ENCODE data around the gene PCNT. TPM values are rescaled to one million over a fixed set of nuclear protein-coding genes. Genes with fewer than 3 reads are reported as not detected.

PCNT gene
- total RNA-seq, 1 experiment from 2014 or later: 41.0 TPM

GRCh38 chr21:46427516-46427915, 103.6 kb downstream of the PCNT start:
- Mint-ChIP-seq H3K36me3 (peaks cover 26% of the 10 kb centered on the region), H3K9me3 (no peaks in the 10 kb centered on the region), H3K4me3 (no peak overlapping the region), H3K27me3 (ENCODE audit: low read depth) (no peaks in the 10 kb centered on the region; the same call in 1 of the 2 replicates), H3K4me1 (peaks cover 23% of the 10 kb centered on the region), H3K27ac (0 out of 2 replicates have a peak overlapping the region, but pooled peaks have one; percentile 68)
- DNase-seq (ENCODE audit: low spot score) (no peak), ATAC-seq (no peak)
- TF ChIP-seq TP53 (CRISPR knock-in tag; IDR thresholded peaks at IDR 0.05): no peak
- no peak for TF ChIP-seq TEAD4 (CRISPR knock-in tag; IDR thresholded peaks at IDR 0.05)
- no peak for TF ChIP-seq IRF1 (CRISPR knock-in tag; IDR thresholded peaks at IDR 0.05)
- TF ChIP-seq CBFB (CRISPR knock-in tag; IDR thresholded peaks at IDR 0.05; ENCODE audit: low read depth): no peak
- no peak for TF ChIP-seq MLX (CRISPR knock-in tag; IDR thresholded peaks at IDR 0.05)
- TF ChIP-seq RELA (CRISPR knock-in tag; IDR thresholded peaks at IDR 0.05; ENCODE audit: borderline replicate concordance): no peak
- TF ChIP-seq ZSCAN18 (CRISPR knock-in tag; IDR thresholded peaks at IDR 0.05): no peak
- TF ChIP-seq ZNF219 (CRISPR knock-in tag; IDR thresholded peaks at IDR 0.05; ENCODE audit: borderline replicate concordance): no peak
- TF ChIP-seq TEAD1 (CRISPR knock-in tag; IDR thresholded peaks at IDR 0.05): no peak
- no peak for TF ChIP-seq ZNF532 (CRISPR knock-in tag; IDR thresholded peaks at IDR 0.05; ENCODE audit: borderline replicate concordance)
- ChIA-PET POLR2A (no interaction called here), CTCF (no interaction called here)

GRCh38 chr21:46428286-46428685, 104.3 kb downstream of the PCNT start:
- no peaks in the 10 kb centered on the region for H3K9me3 Mint-ChIP-seq
- H3K27ac Mint-ChIP-seq: no peak overlapping the region
- no peaks in the 10 kb centered on the region for H3K27me3 Mint-ChIP-seq (ENCODE audit: low read depth)
- DNase-seq (ENCODE audit: low spot score): no peak
- peaks cover 28% of the 10 kb centered on the region for H3K36me3 Mint-ChIP-seq
- H3K4me3 Mint-ChIP-seq: no peak overlapping the region
- ChIA-PET CTCF (no interaction called here), POLR2A (no interaction called here)
- H3K4me1 Mint-ChIP-seq: peaks cover 17% of the 10 kb centered on the region
- ATAC-seq: no peak
- TF ChIP-seq IRF2 (CRISPR knock-in tag; IDR thresholded peaks at IDR 0.05; ENCODE audit: borderline replicate concordance, low read depth) (no peak), KAT7 (CRISPR knock-in tag; IDR thresholded peaks at IDR 0.05; ENCODE audit: borderline replicate concordance) (no peak), ZNF532 (CRISPR knock-in tag; IDR thresholded peaks at IDR 0.05; ENCODE audit: borderline replicate concordance) (no peak), JUN (CRISPR knock-in tag; IDR thresholded peaks at IDR 0.05) (no peak), ZNF416 (CRISPR knock-in tag; IDR thresholded peaks at IDR 0.05) (no peak), TEAD4 (CRISPR knock-in tag; IDR thresholded peaks at IDR 0.05) (no peak), ELF4 (CRISPR knock-in tag; IDR thresholded peaks at IDR 0.05; ENCODE audit: low read depth) (no peak), SP1 (CRISPR knock-in tag; conservative IDR thresholded peaks at IDR 0.05) (no peak)
- TF ChIP-seq, protein P1, sequence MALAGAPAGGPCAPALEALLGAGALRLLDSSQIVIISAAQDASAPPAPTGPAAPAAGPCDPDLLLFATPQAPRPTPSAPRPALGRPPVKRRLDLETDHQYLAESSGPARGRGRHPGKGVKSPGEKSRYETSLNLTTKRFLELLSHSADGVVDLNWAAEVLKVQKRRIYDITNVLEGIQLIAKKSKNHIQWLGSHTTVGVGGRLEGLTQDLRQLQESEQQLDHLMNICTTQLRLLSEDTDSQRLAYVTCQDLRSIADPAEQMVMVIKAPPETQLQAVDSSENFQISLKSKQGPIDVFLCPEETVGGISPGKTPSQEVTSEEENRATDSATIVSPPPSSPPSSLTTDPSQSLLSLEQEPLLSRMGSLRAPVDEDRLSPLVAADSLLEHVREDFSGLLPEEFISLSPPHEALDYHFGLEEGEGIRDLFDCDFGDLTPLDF (CRISPR knock-in tag; IDR thresholded peaks at IDR 0.05): no peak
- TF ChIP-seq, protein P2, sequence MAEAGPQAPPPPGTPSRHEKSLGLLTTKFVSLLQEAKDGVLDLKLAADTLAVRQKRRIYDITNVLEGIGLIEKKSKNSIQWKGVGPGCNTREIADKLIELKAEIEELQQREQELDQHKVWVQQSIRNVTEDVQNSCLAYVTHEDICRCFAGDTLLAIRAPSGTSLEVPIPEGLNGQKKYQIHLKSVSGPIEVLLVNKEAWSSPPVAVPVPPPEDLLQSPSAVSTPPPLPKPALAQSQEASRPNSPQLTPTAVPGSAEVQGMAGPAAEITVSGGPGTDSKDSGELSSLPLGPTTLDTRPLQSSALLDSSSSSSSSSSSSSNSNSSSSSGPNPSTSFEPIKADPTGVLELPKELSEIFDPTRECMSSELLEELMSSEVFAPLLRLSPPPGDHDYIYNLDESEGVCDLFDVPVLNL (CRISPR knock-in tag; IDR thresholded peaks at IDR 0.05; ENCODE audit: borderline replicate concordance, low read depth): no peak
- TF ChIP-seq, protein P3, sequence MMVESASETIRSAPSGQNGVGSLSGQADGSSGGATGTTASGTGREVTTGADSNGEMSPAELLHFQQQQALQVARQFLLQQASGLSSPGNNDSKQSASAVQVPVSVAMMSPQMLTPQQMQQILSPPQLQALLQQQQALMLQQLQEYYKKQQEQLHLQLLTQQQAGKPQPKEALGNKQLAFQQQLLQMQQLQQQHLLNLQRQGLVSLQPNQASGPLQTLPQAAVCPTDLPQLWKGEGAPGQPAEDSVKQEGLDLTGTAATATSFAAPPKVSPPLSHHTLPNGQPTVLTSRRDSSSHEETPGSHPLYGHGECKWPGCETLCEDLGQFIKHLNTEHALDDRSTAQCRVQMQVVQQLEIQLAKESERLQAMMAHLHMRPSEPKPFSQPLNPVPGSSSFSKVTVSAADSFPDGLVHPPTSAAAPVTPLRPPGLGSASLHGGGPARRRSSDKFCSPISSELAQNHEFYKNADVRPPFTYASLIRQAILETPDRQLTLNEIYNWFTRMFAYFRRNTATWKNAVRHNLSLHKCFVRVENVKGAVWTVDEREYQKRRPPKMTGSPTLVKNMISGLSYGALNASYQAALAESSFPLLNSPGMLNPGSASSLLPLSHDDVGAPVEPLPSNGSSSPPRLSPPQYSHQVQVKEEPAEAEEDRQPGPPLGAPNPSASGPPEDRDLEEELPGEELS (CRISPR knock-in tag; IDR thresholded peaks at IDR 0.05): no peak
